GM18517 (cell line): ENCODE results near the gene CPM.

ENCODE experiments used
- ATAC-seq: cut with Tn5 transposase; IDR thresholded peaks from one replicate; pipeline ENCODE4 v1.9.1; 2021; ENCODE audit warnings: mild to moderate bottlenecking, moderate library complexity; ENCODE audit not compliant: unreplicated experiment

The CPM gene

GRCh38 chr12:68880660-68881325 lies 52.2 kb downstream of the CPM start:
- no peak for ATAC-seq

- ATAC-seq, result no peak
Observed at GRCh38 chr12:68878846-68879245, 54.1 kb downstream of the CPM start.

DNA sequence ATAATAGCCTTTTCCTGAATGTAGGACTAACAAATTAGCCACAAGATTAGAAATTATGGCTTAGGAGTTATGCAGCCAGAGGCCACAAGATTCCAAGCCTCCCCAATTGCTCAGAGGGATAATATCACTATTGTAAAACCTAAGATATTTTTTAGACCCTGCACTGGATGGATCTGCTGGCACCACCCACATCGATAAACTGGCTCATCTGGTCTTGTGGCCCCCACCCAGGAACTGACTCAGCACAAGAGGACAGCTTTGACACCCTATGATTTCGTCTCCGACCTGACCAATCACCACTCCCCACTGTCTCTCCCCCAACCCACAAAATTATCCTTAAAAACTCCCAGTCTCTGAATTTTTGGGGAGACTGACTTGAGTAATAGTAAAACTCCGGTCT lies 54.7 kb downstream of the CPM start:
- ATAC-seq, result no peak

- ATAC-seq, result no peak
Observed at GRCh38 chr12:68877583-68877982, 55.4 kb downstream of the CPM start.

GRCh38 chr12:68876461-68876860 lies 56.5 kb downstream of the CPM start:
- ATAC-seq, result no peak

GRCh38 chr12:68873316-68873715 lies 59.7 kb downstream of the CPM start:
- no peak for ATAC-seq

DNA sequence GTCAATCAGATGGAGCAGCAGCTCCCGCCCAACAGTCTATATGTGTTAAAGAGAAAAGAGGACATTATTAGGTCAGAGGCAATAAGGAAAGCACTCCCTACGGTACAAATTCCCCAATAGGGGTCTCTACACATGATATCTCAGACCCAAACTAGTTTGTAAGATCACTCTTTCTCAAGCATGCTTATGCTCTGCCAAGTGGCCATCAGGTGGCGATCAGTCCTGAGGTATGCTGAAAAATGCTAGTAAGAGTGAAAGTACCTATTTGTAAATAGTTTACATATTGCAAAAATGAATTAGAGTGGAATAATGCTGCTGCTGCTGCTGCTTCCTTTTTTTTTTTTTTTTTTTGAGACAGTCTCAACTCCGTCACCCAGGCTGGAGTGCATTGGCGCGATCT lies 61.0 kb downstream of the CPM start:
- no peak for ATAC-seq

- ATAC-seq, result no peak
Observed at GRCh38 chr12:68871396-68871795, 61.6 kb downstream of the CPM start.

DNA sequence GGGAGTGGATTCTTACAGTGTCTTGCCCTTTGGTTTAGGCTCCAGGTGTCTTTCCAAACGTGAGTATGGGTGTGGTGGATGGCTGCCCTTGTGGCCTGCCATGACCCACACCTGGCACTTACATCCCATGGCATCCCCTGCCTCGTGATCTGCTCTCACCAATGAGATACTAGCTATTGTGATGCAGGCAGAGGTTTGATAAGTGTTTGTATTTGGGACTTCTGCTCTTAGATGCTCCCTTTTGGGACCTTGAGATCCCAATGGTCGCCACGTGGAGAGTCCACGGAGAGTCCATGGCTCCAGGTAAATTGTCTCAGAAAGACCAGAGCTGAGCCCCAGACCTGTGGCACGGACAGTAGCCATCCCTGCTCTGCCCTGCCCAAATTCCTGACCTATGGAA lies 62.5 kb downstream of the CPM start:
- ATAC-seq, result no peak

- ATAC-seq, result no peak
Observed at GRCh38 chr12:68870011-68870410, 63.0 kb downstream of the CPM start.

- no peak for ATAC-seq
Observed at GRCh38 chr12:68868043-68868790, 64.8 kb downstream of the CPM start.

DNA sequence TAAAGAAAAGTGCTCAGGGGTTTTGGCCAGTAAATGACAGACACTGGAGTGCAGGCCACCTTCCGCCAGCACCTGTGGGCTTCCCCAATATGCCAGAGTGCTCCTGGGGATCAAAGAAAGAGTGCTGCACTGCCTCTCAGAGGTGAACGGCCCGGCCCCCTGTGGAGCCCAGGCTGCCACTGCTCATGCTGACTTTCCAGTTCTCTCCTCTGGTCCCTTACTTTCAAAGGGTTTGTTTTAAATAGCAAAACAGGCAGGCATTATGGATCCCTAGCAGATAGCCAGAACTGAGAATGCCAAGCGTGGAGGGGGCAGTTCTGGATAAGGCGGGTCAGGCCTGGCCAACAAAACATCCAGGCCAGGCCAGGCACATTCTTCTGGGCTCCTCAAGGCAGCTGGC lies 65.4 kb downstream of the CPM start:
- ATAC-seq, result no peak

DNA sequence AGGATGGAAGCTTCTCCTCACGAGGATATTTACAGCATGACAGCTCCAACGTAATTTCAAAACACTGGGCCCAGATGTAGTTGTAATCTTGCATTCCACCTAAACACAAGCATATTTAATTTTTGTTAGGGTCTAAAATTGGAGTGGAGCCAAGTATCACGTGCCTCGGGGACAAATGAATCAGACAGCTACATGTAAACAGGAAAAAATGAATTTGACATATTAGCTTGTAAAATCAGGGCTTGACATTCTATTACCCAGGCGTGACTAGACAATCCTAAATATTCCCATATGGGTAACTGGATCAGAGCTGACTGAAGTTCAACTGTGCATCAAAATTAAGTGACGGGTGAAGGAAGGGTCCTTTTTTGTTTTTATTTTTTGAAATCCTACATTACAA lies 66.0 kb downstream of the CPM start:
- ATAC-seq, result no peak

DNA sequence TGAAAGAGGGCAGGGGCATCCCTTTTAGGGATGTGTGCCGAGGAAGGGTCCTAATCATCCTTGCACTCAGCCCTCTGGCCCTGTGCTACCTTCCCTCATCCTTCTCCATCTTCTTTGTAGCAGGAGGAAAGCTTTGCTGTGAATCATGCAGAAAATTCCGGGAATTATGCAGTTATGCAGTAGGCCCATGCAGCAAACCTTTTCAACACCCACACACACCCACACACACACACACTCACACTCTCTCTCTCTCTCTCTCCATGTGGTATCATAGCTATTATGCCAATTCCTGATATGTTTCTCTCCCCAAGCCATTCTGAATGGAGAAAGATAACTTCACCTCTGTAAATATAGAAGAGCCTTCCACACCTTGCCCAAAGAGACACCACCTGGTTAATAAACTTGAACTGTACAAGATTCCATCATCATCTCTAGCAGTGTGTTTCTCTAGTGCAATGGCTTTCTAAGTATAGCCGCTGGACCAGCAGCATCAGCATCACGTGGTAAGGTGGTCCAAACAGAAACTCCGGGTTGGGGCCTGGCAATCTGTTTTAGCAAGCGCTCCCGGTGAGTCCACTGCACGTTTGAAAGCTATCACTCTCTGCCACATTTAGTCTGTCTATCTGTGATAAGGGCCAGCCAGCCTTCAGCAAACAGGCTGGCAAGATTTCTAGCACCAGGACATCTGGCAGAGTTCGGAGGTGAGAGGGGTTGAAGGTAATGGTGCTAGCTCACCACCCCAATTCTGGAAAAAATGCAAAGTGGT lies 67.4 kb downstream of the CPM start:
- ATAC-seq, result no peak

DNA sequence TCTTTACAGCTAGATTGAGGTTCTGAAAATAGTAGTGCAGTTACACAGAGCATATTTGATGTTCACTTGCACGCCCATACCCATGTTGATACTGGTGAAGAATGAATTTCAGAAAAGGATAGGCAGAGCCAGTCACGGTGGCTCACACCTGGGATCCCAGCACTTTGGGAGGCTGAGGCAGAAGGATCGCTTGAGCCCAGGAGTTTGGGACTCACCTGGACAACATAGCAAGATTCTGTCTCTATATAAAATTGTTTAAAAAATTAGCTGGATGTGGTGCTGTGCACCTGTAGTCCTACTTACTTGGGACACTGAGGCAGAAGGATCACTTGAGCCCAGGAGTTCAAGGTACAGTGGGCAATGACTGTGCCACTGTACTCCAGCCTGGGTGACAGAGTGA lies 68.4 kb downstream of the CPM start:
- ATAC-seq, result no peak

DNA sequence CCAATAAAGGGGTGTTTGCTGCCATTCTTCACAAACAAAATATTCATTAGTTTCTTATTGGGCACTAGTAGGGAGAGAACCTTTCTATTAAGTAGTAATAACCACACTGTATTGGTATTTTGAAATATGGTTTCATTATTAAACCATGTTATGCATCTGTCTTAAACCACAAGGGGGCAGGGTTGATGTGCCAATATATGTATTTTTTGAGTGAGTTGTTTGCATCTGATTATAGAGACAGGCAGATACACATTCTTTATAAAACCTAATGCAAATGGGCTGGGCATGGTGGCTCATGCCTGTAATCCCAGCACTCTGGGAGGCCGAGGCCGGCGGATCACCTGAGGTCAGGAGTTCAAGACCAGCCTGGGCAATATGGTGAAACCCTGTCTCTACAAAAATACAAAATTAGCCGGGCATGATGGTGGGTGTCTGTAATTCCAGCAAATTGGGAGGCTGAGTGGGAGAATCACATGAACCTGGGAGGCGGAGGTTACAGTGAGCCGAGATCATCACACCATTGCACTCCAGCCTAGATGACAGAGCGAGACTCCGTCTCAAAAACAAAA lies 69.0 kb downstream of the CPM start:
- ATAC-seq, result peak; percentile 86

DNA sequence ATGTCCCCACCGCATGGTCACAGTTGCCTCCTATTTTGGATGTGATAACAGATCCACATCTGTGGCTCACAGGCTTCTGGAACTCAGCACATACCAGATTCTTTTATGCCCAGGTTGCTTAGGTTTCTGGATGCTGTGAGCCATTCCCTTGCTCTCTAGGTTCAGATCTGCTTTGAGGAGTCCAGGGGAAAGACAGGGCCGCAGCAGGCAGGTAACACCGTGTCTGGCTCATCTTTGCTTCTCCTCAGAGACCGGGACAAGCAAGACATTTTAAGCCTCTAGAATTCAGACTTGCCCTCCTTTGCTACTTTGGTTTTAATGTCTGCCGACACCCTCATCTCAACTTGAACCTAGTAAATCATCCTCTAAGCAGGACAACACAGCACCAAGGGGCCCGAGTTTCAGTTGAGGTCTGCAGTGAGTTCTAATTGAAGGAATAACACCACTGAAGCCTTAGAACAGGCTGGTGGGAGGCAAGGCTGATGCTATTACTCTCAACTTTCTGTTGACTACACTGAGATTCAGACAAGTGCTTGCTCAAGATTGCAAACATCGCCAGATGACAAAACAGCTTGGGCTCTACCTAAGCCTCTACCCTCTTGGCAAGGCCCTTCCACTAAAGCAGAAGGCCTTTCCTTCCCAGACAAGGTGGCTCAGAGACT lies 69.7 kb downstream of the CPM start:
- no peak for ATAC-seq

DNA sequence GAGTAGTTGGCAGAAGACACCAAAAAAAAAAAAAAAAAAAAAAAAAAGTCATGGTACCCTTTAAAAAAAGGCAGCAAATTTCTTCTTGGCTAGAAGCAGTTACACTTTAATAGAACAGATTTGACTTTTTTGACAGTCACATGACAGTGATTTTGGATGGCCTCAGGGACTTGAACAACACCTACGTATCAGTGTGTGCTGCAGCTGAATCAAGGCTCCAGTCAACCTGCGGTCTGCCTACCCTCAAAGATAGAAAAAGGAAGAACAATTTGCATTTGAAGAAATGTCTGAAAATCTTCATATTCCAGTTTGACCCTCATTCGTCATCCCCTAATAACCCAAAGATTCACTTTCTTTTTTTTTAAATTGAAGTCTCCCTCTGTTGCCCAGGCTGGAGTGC lies 71.1 kb downstream of the CPM start:
- no peak for ATAC-seq

- no peak for ATAC-seq
Observed at GRCh38 chr12:68856510-68856909, 76.5 kb downstream of the CPM start.

GRCh38 chr12:68855771-68856170 lies 77.2 kb downstream of the CPM start:
- ATAC-seq, result no peak

- ATAC-seq, result no peak
Observed at GRCh38 chr12:68855111-68855510, 77.9 kb downstream of the CPM start.
